Muscle layer of colon (tissue), 2 donors: ENCODE data around the gene ADAMTS2.

ENCODE experiments used
- H3K27ac ChIP-seq: one replicate; pipeline ENCODE4 v1.7.0; 2013; ENCODE audit warnings: low read depth, mild to moderate bottlenecking, low read length, moderate library complexity
- H3K27me3 ChIP-seq, 2 donors: one replicate each; pipeline ENCODE4 v1.7.0; 2013; ENCODE audit warnings: low read length in 2 of 2, mild to moderate bottlenecking in 2 of 2; ENCODE audit not compliant: insufficient read depth in 2 of 2, control insufficient read depth in 1 of 2
- H3K36me3 ChIP-seq: one replicate; pipeline ENCODE4 v1.7.0; 2013; ENCODE audit warnings: mild to moderate bottlenecking, low read length; ENCODE audit not compliant: insufficient read depth
- H3K4me1 ChIP-seq: one replicate; pipeline ENCODE4 v1.7.0; 2013; ENCODE audit warnings: mild to moderate bottlenecking, low read length; ENCODE audit not compliant: insufficient read depth
- H3K4me3 ChIP-seq, 2 donors: one replicate each; pipeline ENCODE4 v1.7.0; 2013; ENCODE audit warnings: low read length in 2 of 2, low read depth in 1 of 2, mild to moderate bottlenecking in 1 of 2, moderate library complexity in 1 of 2
- H3K9ac ChIP-seq: one replicate; pipeline ENCODE4 v1.7.0; 2013; ENCODE audit warnings: low read length
- H3K9me3 ChIP-seq: one replicate; pipeline ENCODE4 v1.7.0; 2013; ENCODE audit warnings: mild to moderate bottlenecking, low read length
- donor health status: abdominal sarcoma.
- donor health status: Adenocarcinoma of cecum.

ADAMTS2 gene

DNA sequence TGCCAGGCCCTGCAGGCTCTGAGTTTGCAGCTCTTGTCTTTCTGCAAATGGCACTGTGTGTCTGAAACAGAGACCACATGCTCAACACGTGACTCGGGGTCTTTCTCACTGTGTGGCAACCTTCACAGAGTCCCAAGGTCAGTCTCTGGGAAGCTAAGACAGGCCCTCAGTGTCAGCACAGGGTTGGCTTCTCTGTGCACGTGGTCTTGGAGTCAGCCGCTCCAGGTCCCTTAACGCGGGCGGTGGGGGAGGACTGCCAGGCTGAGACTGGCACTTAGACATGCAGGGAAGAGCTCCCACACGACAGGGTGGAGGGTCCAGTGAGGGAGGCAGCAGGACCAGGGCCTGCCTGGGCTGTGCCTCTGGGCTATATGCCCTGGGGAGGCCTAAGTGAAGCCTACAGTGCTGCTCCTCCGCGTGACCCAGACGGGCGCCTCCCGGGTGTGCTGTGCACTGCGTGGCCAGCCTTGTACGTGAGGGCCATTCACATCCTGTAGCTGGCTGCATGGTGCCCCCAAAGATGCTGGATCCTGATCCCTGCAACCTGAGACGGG is 76.8 kb downstream of the ADAMTS2 start:
- Histone ChIP-seq H3K4me3 (no peak overlapping the region), H3K9ac (no peak overlapping the region), H3K27me3 (no peaks in the 10 kb centered on the region), H3K4me1 (peaks cover 40% of the 10 kb centered on the region), H3K36me3 (no peaks in the 10 kb centered on the region), H3K27ac (no peak overlapping the region), H3K9me3 (no peaks in the 10 kb centered on the region)

DNA sequence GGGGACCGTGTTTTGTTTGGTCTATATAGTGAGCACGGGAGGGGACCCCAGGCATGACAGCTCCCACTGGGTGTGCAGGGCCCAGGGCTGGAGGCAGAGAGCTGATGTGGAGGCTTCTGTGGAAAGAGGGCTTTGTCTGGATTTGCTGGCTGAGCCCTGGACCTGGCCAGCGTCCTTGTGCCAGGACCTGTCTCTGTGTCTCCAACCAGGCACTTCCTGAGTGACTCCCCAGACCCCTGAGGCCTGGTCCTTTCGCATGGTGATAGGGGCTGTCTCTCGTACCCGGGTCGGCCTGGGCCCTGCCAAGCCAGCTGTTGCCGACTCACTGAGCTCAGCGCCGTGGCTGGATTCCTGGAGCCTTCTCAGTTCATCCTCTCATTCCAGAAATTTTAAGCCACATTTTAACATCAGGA is 77.6 kb downstream of the ADAMTS2 start:
- H3K4me1 ChIP-seq, result peaks cover 40% of the 10 kb centered on the region
- no peak overlapping the region for H3K4me3 ChIP-seq
- H3K27me3 ChIP-seq, result no peaks in the 10 kb centered on the region
- no peaks in the 10 kb centered on the region for H3K9me3 ChIP-seq
- no peaks in the 10 kb centered on the region for H3K36me3 ChIP-seq
- H3K27ac ChIP-seq, result no peak overlapping the region
- no peak overlapping the region for H3K9ac ChIP-seq

DNA sequence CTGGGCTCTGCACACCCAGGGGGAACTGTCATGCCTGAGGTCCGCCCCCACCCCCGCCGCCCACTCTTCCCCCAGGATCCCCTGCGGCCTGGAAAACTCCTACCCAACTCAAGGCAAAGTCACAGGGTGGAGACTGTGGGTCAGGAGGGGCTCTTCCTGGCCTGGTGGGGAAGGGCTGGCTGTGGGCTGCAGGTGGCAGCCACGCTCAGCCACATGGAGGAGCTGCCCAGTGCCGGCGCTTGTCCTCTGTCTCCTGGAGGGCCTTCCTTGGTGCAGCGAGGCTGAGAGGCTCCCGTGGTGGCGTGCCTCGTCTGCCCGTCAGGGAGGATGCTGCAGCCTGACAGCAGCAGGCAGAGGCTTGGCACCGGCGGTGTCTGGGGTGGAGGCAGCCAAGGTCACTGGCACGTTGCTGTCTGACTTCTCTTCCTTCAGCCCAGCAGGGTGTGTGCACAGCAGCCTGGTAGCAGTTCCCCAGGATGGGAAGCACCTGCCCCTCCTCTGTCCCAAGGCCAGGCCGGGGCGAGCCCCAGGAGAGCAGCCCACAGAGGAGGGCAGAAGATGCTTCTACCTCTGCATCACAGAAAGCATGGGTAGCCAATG is 78.1 kb downstream of the ADAMTS2 start:
- H3K36me3 ChIP-seq, result no peaks in the 10 kb centered on the region
- no peak overlapping the region for H3K27ac ChIP-seq
- H3K4me3 ChIP-seq, result no peak overlapping the region
- no peaks in the 10 kb centered on the region for H3K9me3 ChIP-seq
- no peak overlapping the region for H3K9ac ChIP-seq
- no peaks in the 10 kb centered on the region for H3K27me3 ChIP-seq
- peaks cover 40% of the 10 kb centered on the region for H3K4me1 ChIP-seq

DNA sequence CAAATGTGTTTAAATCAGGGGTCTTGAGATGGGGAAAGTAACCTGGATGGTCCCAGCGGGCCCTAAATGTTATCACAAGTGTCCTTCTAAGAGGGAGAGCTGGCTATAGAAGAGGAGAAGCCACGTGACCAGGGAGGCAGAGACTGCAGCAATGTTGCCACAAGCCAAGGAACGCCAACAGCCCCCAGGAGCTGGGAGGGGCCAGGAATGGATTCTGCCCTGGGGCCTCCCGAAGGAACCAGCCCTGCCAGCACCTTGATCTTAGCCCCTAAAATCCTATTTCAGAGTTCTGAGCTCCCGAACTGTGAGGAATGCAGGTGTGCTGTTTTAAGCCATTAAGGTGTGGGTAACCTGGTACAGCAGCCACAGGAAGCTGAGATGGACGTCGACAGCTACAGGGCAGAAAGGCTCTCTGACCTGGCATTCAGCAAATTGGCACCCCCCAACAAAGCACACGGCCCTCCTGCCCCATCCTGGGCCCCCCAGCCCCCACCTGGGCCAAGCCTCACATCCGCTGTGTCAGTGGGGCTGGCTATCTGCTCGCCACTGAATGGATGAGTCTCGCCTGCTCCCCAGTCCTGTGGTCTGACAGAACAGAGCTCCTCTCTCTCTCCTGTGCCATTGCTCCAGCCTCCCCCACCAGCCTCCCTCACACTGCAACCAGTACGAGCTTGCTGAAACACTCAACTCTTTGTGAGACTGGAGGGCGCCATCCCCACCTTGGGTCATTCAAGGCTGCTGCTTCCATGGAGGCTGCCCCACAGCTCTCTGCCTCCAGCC is 78.8 kb downstream of the ADAMTS2 start:
- no peaks in the 10 kb centered on the region for H3K27me3 ChIP-seq
- peak overlapping the region in 1 of 2 donors; percentile 31 for H3K4me3 ChIP-seq
- H3K27ac ChIP-seq, result peak overlapping the region; percentile 68
- H3K4me1 ChIP-seq, result peaks cover 40% of the 10 kb centered on the region
- H3K9me3 ChIP-seq, result no peaks in the 10 kb centered on the region
- H3K9ac ChIP-seq, result peak overlapping the region; percentile 58
- H3K36me3 ChIP-seq, result no peaks in the 10 kb centered on the region

DNA sequence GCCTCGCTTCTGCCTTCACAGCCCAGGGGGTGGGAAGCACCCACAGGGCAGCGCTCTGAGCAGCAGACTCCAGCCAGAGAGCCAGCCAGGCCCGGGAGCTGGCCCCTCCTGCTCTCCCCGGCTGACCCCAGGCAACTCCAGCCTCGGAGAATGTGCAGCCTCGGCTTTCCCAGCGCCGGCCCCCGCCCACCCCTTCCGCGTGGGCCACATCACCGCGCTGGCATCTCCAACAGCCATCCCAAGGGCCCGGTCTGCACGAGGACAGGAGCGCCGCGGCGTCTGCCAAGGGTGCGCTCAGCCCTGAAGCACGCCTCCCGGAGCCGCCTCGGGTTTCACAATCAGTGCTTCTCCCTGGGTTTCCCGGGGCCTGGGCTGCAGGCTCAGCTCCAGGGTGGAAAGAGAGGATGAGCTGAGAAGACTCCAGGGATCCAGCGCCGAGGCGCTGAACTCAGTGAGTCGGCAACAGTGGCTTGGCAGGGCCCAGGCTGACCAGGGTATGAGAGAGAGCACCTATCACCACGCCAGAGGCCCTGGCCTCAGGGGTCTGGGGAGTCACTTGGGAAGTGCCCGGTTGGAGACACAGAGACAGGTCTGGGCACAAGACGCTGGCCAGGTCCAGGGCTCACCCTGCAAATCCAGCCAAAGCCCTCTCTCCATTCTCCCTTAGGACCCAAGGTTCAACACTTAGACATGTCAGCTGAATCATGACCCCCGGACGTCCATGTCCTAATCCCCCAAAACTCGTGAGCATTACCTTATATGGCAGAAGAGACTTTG is 79.6 kb downstream of the ADAMTS2 start:
- H3K9me3 ChIP-seq, result no peaks in the 10 kb centered on the region
- H3K4me1 ChIP-seq, result peaks cover 40% of the 10 kb centered on the region
- H3K27ac ChIP-seq, result peak overlapping the region; percentile 68
- peak overlapping the region in 1 of 2 donors; percentile 31 for H3K4me3 ChIP-seq
- H3K36me3 ChIP-seq, result no peaks in the 10 kb centered on the region
- no peaks in the 10 kb centered on the region for H3K27me3 ChIP-seq
- H3K9ac ChIP-seq, result peak overlapping the region; percentile 58

DNA sequence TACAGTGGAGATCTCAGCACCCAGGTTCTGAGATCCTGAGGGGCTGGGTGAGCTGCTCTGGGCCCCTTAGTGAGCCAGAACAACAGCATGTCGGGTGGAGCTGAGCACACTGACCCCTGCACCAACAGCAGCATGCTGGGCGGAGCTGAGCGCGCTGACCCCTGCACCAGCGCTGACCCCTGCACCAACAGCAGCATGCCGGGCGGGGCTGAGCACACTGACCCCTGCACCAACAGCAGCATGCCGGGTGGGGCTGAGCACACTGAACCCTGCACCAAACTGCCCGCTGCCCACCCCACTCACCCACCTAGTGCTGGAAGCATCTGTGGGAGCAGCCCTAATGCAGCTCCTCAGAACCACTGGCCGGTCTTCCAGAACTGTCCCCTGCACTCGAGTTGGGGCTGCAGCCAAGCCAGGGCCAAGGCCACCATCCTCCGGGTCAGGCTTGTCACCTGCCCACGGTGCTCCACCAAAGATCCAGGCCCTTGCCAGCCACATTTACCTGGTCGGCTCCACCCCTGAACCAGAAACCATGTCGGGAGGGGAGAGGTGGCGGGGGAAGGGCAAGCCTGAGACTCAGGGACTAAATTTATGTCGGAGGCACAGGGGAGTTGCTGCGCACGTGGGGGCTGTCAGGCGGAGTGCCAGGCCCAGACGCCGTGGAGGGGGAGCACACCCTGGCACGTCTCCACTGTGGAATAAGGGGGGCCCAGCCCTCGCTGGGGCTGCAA is 80.3 kb downstream of the ADAMTS2 start:
- no peak overlapping the region for H3K9ac ChIP-seq
- H3K27ac ChIP-seq, result peak overlapping the region; percentile 68
- no peaks in the 10 kb centered on the region for H3K36me3 ChIP-seq
- H3K27me3 ChIP-seq, result no peaks in the 10 kb centered on the region
- peak overlapping the region in 1 of 2 donors; percentile 31 for H3K4me3 ChIP-seq
- peaks cover 34% of the 10 kb centered on the region for H3K4me1 ChIP-seq
- H3K9me3 ChIP-seq, result no peaks in the 10 kb centered on the region

DNA sequence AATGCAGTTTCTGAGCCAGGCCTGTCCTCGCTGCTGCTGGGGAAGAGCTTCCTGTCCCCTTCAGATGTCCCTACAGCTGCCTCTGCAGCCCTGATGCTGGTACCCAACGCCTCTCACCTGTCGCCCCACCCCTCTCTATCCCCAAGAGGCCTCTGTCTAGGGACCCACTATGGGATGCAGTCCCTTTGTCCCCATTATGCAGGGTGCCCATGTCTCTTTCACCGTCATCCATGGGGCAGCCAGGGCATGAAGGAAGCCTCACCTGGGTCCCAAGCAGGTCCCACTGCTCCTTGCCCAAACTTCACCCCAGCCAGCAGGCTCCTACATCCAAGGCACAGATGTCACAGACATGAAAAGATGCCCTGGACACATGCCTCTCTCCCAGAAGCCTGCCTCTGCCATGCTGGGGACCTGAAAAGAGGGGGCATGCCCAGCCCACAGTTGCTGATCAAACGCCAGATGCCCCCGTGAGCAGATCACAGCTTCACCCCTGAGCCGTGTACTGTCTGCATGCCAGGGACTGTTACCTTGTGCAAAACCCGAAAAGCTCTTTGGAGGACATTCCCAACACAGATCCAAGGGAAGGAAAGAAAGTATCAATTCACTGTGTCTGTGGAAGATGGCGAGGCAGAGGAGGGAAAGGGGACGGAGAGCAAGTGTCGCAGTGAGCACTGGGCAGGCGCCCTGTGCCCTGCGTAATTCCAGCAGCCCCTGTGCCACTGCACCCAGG is 81.0 kb downstream of the ADAMTS2 start:
- peaks cover 30% of the 10 kb centered on the region for H3K4me1 ChIP-seq
- H3K27ac ChIP-seq, result no peak overlapping the region
- H3K9me3 ChIP-seq, result no peaks in the 10 kb centered on the region
- H3K27me3 ChIP-seq, result no peaks in the 10 kb centered on the region
- H3K9ac ChIP-seq, result no peak overlapping the region
- no peaks in the 10 kb centered on the region for H3K36me3 ChIP-seq
- no peak overlapping the region for H3K4me3 ChIP-seq

DNA sequence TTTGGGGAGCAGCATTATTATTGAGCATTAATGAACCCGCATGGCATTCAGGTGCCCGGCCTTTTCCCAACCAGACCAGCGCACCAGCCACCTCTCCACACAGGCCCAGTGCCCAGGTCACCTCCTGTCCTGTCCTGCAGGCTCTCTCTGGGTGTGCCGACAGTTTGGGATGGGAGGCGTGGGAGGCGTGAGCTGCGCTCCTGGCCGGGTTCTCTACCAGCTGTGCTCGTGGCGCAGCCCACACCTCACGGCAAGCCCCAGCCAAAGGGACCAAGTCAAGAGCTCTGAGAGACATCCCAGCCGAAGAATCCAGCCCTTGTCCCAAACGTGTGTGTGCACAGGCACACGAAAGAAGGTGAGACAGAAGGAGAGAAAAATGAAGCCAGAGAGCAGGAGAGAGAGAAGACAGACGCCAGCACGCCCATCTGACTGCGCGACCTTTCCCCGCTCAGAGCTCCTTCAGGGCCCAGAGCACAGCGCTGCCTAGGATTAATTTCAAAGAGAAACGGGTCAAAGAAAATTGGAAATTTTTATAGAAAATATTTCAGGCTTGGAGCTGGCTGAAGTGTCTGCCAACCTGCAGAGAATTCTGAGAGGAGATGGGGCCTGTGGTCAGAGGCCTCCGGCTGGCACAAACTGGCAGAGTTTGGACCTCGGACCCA is 81.7 kb downstream of the ADAMTS2 start:
- no peaks in the 10 kb centered on the region for H3K9me3 ChIP-seq
- no peak overlapping the region for H3K27ac ChIP-seq
- H3K4me3 ChIP-seq, result no peak overlapping the region
- H3K27me3 ChIP-seq, result no peaks in the 10 kb centered on the region
- peaks cover 30% of the 10 kb centered on the region for H3K4me1 ChIP-seq
- no peak overlapping the region for H3K9ac ChIP-seq
- no peaks in the 10 kb centered on the region for H3K36me3 ChIP-seq

DNA sequence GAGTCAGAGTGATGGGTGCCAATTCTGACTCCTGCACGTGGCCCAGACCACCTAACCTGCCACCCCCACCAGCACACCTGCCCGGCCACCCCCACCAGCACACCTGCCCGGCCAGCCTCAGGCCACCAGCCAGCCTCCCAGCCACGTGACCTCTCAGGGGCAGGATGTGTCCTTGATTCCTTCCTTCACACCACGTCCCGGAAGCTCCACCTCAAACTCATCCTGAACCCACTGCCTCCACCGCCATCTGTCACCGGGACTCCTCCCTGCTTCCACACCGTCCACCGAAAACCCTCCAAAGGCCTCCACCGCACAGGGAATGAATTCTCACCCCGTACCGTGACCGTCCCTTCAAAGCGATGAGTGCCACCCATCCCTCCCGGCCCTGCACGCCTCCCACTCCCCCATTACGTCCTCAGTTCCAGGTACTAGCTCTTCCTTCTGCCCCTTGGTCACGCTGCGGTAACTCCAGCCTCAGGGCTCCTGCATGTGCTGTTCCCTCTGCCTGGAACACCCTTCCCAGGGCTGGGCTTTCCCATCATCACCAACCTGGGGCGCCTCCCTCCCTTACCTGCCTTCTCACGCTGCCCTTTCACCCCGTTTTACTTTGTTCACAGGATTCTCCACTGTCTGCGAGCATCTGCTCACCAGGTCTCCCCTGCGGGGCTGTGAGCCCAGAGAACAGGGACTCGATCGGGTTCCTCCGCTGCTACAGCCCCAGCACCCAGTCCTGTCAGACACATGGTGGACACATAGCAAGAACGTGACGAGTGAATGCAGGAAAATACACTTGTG is 82.9 kb downstream of the ADAMTS2 start:
- Histone ChIP-seq H3K27ac (no peak overlapping the region), H3K9me3 (no peaks in the 10 kb centered on the region), H3K4me3 (no peak overlapping the region), H3K36me3 (no peaks in the 10 kb centered on the region), H3K9ac (no peak overlapping the region), H3K27me3 (no peaks in the 10 kb centered on the region), H3K4me1 (peaks cover 23% of the 10 kb centered on the region)
